LHCN-M2 (cell line): ENCODE data around the gene MBD3L5. TPM values are rescaled to one million over a fixed set of nuclear protein-coding genes. Genes with fewer than 3 reads are reported as not detected.
"Not testable (repeated sequence)": the region's sequence is repeated elsewhere in the genome, so short reads cannot be mapped to it uniquely, and the experiment has no call there.

ENCODE experiments used
- DNase-seq: peaks from one replicate; pipeline ENCODE4 v3.0.0-alpha.2; 2012; ENCODE audit warnings: low read depth
- total RNA-seq: library from RNA; depleted of rRNA; stranded (reverse); fragments of >200 nt; gene quantifications from 2 replicates; pipeline ENCODE4 v1.2.3, GENCODE V29; 2014

The MBD3L5 gene
- total RNA-seq, 1 experiment from 2014 or later: not detected

DNA sequence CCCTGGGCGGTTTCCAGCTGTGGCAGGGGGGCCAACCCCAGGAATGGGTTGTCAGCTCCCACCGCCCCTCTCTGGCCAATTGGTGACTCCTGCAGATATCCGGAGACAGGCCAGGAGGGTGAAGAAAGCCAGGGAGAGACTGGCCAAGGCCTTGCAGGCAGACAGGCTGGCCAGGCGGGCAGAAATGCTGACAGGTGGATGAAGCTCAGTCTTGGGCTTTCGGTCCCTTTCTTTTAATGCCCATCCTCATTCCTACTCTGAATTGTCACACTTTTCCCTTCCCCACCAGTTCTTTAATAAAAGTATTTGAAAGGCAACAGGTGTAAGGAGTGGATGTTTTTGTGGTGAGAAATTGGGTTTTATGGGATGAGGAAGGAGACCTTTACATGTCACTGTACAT is 21.0 kb downstream of the MBD3L5 start:
- not testable (repeated sequence) for DNase-seq

- not testable (repeated sequence) for DNase-seq
Observed at GRCh38 chr19:7052896-7053295, 22.5 kb downstream of the MBD3L5 start.

DNA sequence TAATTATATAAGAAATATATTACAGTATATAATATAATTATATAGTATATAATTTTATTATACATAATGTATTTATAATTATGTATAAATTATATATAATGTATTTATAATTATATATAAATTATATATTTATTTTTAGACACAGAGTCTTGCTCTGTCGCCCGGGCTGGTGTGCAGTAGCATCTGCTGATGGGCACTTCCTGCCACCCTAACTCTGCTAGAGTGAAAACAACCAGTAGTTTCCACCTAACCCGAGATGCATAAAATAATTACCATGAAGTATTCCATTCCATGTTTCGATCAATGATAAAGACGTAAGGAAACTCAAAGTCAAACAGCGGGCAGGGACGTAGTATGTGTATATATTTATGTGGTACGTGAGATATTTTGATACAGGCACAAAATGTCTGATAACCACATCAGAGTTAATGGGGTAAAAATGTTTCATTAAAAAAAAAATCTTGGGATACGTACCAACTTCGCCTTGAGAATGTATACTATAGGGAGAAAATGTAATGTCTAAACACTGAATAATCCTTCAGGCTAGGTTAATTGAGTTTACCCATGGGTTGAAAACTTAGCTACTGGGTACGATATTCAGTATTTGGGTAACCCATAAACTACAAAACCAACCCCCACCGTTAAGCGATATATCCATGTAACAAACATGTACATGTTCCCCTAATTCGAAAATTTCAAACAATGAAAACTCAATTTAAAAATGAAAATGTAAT is 24.4 kb downstream of the MBD3L5 start:
- not testable (repeated sequence) for DNase-seq

- DNase-seq: not testable (repeated sequence)
Observed at GRCh38 chr19:7055679-7056078, 25.3 kb downstream of the MBD3L5 start.

- DNase-seq: not testable (repeated sequence)
Observed at GRCh38 chr19:7056371-7056770, 26.0 kb downstream of the MBD3L5 start.

- not testable (repeated sequence) for DNase-seq
Observed at GRCh38 chr19:7058576-7058975, 28.2 kb downstream of the MBD3L5 start, which contains the start of gene MBD3L3. TSS of gene MBD3L3 (minus strand) at chr19:7058676. CDS start at chr19:7058605, 71 bp downstream.

DNA sequence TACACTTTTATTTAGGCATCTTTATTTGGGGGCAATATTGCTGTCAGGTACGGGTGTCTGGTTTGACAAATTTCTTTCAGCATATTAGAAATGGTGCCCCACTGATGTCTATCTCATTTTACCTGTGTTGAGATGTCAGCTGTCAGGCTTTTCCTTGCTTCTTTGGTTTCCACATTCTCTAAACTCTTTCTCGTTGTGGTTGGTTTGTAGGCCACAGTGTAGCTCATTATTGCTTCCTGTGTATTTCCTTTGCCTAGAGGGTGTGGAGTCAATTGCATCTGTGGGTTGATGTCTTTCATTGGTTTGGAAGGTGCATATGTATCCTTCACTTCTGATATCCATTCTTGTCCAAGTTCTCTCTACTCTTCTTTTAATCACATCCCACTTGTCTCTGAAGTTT is 29.6 kb downstream of the MBD3L5 start:
- DNase-seq: not testable (repeated sequence)

DNA sequence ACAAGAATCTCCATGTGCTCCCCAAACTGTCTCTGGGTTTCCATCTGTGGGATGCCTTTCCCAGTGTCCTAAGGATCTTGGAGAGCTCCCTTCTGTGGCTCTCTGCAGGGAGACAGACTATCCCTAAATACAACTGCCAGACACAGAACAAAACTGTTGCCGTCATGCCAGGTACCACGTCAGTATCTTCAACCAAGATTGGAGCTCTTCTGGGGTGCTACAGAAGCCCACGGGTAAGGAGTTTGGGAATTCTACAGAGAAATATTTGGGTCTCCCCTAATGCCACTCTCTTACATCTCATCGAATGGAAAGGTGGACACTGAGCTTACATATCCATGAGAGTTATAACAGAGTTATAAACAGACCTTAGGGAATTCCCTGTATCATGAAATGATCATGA is 33.0 kb downstream of the MBD3L5 start:
- no peak for DNase-seq

- DNase-seq: no peak
Observed at GRCh38 chr19:7063764-7064418, 33.5 kb downstream of the MBD3L5 start.

DNA sequence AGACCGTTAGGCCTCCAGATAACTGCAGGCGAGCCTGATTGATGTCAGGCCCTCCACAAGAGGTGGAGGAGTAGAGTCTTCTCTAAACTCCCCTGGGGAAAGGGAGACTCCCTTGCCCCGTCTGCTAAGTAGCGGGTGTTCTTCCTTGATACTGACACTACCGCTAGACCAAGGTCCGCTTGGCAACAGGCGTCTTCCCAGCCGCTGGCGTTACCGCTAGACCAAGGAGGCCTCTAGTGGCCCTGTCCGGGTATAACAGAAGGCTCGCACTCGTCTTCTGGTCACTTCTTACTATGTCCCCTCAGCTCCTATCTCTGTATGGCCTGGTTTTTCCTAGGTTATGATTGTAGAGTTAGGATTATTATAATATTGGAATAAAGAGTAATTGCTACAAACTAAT is 36.7 kb downstream of the MBD3L5 start:
- not testable (repeated sequence) for DNase-seq

- peak; percentile 35 for DNase-seq
Observed at GRCh38 chr19:7067716-7068115, 37.3 kb downstream of the MBD3L5 start.

- no peak for DNase-seq
Observed at GRCh38 chr19:7068599-7068998, 38.2 kb downstream of the MBD3L5 start.

GRCh38 chr19:7069042-7069903 is 38.9 kb downstream of the MBD3L5 start, which contains the start of gene ZNF557:
TSS of gene ZNF557 (plus strand) at chr19:7069703. CDS start at chr19:7075075, 5,372 bp downstream.
- peak; percentile 94 for DNase-seq

GRCh38 chr19:7069904-7070226 is 39.5 kb downstream of the MBD3L5 start:
- no peak for DNase-seq

- no peak for DNase-seq
Observed at GRCh38 chr19:7072541-7072940, 42.2 kb downstream of the MBD3L5 start.

GRCh38 chr19:7074705-7075282 is 44.4 kb downstream of the MBD3L5 start:
- no peak for DNase-seq

DNA sequence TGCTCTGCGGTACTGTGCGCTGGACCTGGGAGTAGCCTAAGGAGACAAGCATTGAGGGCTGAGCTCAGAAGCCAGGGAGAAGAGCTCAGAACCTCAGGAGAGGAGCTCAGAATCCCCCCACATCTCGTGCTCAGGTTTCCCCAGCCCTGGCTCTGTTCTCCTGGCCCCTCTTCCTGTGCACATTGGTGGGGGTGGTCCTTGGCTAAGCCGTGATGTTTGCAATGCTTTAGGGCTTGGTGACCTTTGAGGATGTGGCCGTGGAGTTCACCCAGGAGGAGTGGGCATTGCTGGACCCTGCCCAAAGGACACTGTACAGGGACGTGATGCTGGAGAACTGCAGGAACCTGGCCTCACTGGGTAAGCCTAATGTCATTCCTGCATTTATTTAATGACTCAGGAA is 45.8 kb downstream of the MBD3L5 start:
- DNase-seq: no peak

DNA sequence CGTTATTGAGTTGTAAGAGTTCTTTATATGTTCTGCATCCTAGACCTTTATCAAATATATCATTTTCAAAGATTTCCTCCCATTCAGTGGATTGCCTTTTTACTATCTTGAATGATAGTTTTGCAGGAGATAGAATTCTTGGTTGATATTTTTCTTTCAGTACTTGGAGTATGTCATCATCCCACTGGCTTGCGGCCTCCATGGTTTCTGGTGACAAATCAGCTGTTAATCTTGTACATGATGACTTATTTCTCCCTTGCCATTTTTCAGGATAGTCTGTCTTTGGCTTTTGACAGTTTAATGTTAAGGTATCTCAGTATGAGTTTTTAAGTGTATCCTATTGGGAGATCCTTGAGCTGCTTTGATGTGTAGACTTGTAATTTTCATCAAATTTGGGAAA is 47.6 kb downstream of the MBD3L5 start:
- DNase-seq: no peak
